ENCODE measurements around the gene SSNA1. TPM values are rescaled to one million over a fixed set of nuclear protein-coding genes. Genes with fewer than 3 reads are reported as not detected.

The SSNA1 gene
- total RNA-seq, 4 donors from 2014 or later = 42.0 to 97.5 (median 62.8) TPM

- H3K27me3 ChIP-seq = no peaks in the 10 kb centered on the region
- DNase-seq = peak; percentile 87 to 92
- 0 to 1% methylated on average over 5 to 20 of the region's 98 CpGs for WGBS, 2 donors
- H3K4me1 ChIP-seq = peaks cover 30 to 47% of the 10 kb centered on the region in 2 donors
- no peaks in the 10 kb centered on the region for H3K9me3 ChIP-seq
- no peaks in the 10 kb centered on the region for H3K36me3 ChIP-seq
- intact Hi-C loops (cut with DNase I) = no loop called here
- no peak for TF ChIP-seq CTCF (IDR thresholded peaks at IDR 0.05)
- TF ChIP-seq POLR2A (IDR thresholded peaks at IDR 0.05) = peak; percentile 61 to 82
- peak within 1 kb of the TSS; percentile 74 to 99 (median 81) for H3K4me3 ChIP-seq (replicated peaks in 1 of 3)
- peak within 1 kb of the TSS; percentile 41 to 73 (median 48) for H3K27ac ChIP-seq
These were observed 16.9 kb downstream of the SSNA1 start, which contains the start of the genes NDOR1 and TMEM203 for GRCh38 chr9:137205126-137206069. Gene NDOR1 (plus strand): TSS chr9:137205700. CDS start chr9:137205778, 78 bp downstream. Gene TMEM203 (minus strand): TSS chr9:137205648. CDS start chr9:137205414, 234 bp downstream.

DNA sequence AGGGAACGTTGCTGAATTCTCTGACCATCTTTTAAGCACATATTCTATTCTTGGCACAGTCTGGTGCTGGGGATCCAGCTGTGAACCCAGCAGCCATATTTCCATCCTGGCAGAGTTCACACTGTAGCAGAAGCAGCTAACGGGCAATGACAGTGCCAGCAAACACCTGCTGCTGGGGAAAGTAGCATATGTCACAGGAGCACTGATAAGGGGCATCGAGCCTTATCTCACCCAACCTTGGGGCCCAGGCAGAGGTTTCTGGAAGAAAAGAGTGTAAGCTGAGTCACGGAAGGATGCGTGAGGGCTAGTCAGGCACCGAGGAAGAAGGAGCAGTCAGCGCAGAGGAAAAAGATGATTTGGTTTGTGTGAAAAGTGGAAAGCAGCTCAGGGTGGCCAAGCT is 18.1 kb downstream of the SSNA1 start:
- TF ChIP-seq POLR2A (IDR thresholded peaks at IDR 0.05) (no peak), CTCF (IDR thresholded peaks at IDR 0.05) (no peak)
- Histone ChIP-seq H3K27ac (no peak overlapping the region), H3K4me1 (peaks cover 30 to 42% of the 10 kb centered on the region in 2 donors), H3K9me3 (no peaks in the 10 kb centered on the region), H3K27me3 (no peaks in the 10 kb centered on the region), H3K4me3 (replicated peaks in 1 of 3) (no peak overlapping the region), H3K36me3 (no peaks in the 10 kb centered on the region)
- DNase-seq = no peak
- intact Hi-C loops (cut with DNase I) = no loop called here
- 80 to 84% methylated on average over 7 of the region's 7 CpGs for WGBS, 2 donors

- Histone ChIP-seq H3K9me3 (no peaks in the 10 kb centered on the region), H3K27me3 (no peaks in the 10 kb centered on the region), H3K27ac (no peak overlapping the region), H3K4me1 (peaks cover 5 to 6% of the 10 kb centered on the region in 2 donors), H3K4me3 (replicated peaks in 1 of 3) (no peak overlapping the region), H3K36me3 (no peaks in the 10 kb centered on the region)
- intact Hi-C loops (cut with DNase I) = no loop called here
- WGBS, 2 donors = 85 to 91% methylated on average over 13 of the region's 13 CpGs
- DNase-seq = no peak
- no peak for TF ChIP-seq CTCF (IDR thresholded peaks at IDR 0.05)
These were observed 23.1 kb downstream of the SSNA1 start for GRCh38 chr9:137211532-137211931.

- H3K27ac ChIP-seq = no peak overlapping the region
- intact Hi-C loops (cut with DNase I) = no loop called here
- H3K36me3 ChIP-seq = no peaks in the 10 kb centered on the region
- WGBS, 2 donors = 86 to 92% methylated on average over 17 to 21 of the region's 21 CpGs
- no peak for TF ChIP-seq CTCF (IDR thresholded peaks at IDR 0.05)
- no peak for TF ChIP-seq POLR2A (IDR thresholded peaks at IDR 0.05)
- DNase-seq = no peak
- no peaks in the 10 kb centered on the region for H3K4me1 ChIP-seq
- no peak overlapping the region for H3K4me3 ChIP-seq (replicated peaks in 1 of 3)
- H3K9me3 ChIP-seq = no peaks in the 10 kb centered on the region
- no peaks in the 10 kb centered on the region for H3K27me3 ChIP-seq
These were observed 24.0 kb downstream of the SSNA1 start for GRCh38 chr9:137212520-137212919.

Data from thyroid gland (tissue), 4 donors.